ENCODE data around the gene APBB2. TPM values are rescaled to one million over a fixed set of nuclear protein-coding genes. Genes with fewer than 3 reads are reported as not detected.

The APBB2 gene
- total RNA-seq, 1 experiment from 2014 or later: 17.7 TPM

DNA sequence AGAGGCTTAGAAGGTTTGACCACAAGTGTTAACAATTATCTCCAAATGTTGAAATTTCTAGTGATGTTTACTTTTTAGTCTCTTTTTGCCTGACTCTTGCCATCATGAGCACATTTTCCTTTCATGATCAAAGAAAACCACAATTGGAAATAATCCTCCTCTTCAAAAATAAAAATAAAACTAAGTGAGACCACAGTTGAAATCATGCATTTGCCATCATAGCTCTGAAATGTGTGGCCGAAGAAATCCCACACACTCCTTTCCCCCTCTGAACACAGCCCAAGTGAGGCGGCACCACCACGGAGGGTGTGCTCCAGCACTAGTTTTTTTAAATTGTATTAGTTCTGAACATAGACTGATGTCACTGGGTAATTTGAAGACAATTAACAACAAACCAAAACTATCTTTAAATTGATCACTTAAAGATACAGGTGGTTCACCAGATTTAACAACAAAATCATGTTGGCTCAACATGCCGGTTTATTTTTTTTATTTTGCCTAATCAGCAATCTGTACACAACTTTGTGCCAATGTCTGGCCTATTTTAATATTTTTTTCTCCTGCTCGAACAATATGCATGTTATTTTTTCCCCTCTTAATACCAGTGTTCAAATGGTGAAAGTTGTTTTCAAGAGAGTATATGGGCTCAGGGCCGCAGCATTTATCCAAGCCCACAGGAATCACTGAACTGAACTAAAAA lies 17.6 kb downstream of the APBB2 start:
- TF ChIP-seq, protein P1, sequence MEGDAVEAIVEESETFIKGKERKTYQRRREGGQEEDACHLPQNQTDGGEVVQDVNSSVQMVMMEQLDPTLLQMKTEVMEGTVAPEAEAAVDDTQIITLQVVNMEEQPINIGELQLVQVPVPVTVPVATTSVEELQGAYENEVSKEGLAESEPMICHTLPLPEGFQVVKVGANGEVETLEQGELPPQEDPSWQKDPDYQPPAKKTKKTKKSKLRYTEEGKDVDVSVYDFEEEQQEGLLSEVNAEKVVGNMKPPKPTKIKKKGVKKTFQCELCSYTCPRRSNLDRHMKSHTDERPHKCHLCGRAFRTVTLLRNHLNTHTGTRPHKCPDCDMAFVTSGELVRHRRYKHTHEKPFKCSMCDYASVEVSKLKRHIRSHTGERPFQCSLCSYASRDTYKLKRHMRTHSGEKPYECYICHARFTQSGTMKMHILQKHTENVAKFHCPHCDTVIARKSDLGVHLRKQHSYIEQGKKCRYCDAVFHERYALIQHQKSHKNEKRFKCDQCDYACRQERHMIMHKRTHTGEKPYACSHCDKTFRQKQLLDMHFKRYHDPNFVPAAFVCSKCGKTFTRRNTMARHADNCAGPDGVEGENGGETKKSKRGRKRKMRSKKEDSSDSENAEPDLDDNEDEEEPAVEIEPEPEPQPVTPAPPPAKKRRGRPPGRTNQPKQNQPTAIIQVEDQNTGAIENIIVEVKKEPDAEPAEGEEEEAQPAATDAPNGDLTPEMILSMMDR (IDR thresholded peaks at IDR 0.05; ENCODE audit: unreplicated experiment): no peak
- H3K27me3 Mint-ChIP-seq (ENCODE audit: unreplicated experiment): no peaks in the 10 kb centered on the region
- no peaks in the 10 kb centered on the region for H3K4me1 Mint-ChIP-seq (ENCODE audit: low read depth, unreplicated experiment)
- H3K27ac Mint-ChIP-seq (ENCODE audit: unreplicated experiment): no peak overlapping the region
- DNase-seq: no peak
- CTCF ChIA-PET: no interaction called here
- intact Hi-C loops (cut with micrococcal nuclease; ENCODE audit: unreplicated experiment): no loop called here
- BruUV-seq (replicated peaks): no TSS peak
- H3K4me3 Mint-ChIP-seq (ENCODE audit: low read depth, unreplicated experiment): no peak overlapping the region
- no peaks in the 10 kb centered on the region for H3K9me3 Mint-ChIP-seq (ENCODE audit: low read depth, unreplicated experiment)
- H3K36me3 Mint-ChIP-seq (ENCODE audit: insufficient read depth, unreplicated experiment): no peaks in the 10 kb centered on the region

DNA sequence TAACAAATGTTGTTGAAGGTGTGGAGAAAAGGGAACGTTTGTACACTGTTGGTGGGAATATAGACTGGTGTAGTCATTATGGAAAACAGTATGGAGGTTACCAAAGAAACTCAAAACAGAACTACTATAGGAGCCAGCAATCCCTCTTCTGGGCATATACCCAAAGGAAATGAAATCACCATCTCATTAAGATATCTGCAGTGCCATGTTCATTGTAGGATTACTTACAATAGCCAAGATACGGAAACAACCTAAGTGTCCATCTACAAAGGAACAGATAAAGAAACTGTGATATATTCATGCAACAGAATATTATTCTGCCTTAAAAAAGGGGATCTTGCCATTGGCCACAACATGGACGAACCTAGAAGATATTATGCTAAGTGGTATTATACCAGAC lies 22.2 kb downstream of the APBB2 start:
- intact Hi-C loops (cut with micrococcal nuclease; ENCODE audit: unreplicated experiment): no loop called here
- no peak for DNase-seq
- Mint-ChIP-seq H3K27ac (ENCODE audit: unreplicated experiment) (no peak overlapping the region), H3K9me3 (ENCODE audit: low read depth, unreplicated experiment) (no peaks in the 10 kb centered on the region), H3K36me3 (ENCODE audit: insufficient read depth, unreplicated experiment) (no peaks in the 10 kb centered on the region), H3K4me3 (ENCODE audit: low read depth, unreplicated experiment) (no peak overlapping the region), H3K4me1 (ENCODE audit: low read depth, unreplicated experiment) (no peaks in the 10 kb centered on the region), H3K27me3 (ENCODE audit: unreplicated experiment) (no peaks in the 10 kb centered on the region)
- CTCF ChIA-PET: no interaction called here
- no TSS peak for BruUV-seq (replicated peaks)
- TF ChIP-seq, protein P1 (IDR thresholded peaks at IDR 0.05; ENCODE audit: unreplicated experiment): no peak

DNA sequence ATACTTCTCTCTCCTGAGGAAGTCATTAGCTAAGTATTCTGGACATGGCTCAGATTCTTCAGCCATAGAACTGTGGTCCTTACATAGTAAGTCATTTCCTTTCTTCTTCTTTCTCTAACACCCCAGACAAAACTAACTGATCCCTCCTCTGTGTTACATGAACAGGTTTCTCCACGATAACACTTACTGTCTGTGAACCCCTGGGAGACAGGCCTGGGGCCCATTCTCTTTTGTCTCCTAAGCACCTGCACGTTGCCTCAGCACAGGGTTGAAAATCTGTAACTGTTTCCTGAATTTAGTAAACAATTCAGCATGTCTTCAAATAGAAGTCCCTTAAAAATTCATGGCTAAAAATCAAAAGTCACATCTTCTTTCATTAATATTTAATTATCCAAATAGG lies 24.7 kb downstream of the APBB2 start:
- Mint-ChIP-seq H3K9me3 (ENCODE audit: low read depth, unreplicated experiment) (no peaks in the 10 kb centered on the region), H3K4me1 (ENCODE audit: low read depth, unreplicated experiment) (peaks cover 16% of the 10 kb centered on the region), H3K27ac (ENCODE audit: unreplicated experiment) (no peak overlapping the region), H3K4me3 (ENCODE audit: low read depth, unreplicated experiment) (no peak overlapping the region), H3K36me3 (ENCODE audit: insufficient read depth, unreplicated experiment) (no peaks in the 10 kb centered on the region), H3K27me3 (ENCODE audit: unreplicated experiment) (no peaks in the 10 kb centered on the region)
- CTCF ChIA-PET: no interaction called here
- intact Hi-C loops (cut with micrococcal nuclease; ENCODE audit: unreplicated experiment): no loop called here
- no TSS peak for BruUV-seq (replicated peaks)
- DNase-seq: no peak
- TF ChIP-seq, protein P1 (IDR thresholded peaks at IDR 0.05; ENCODE audit: unreplicated experiment): no peak

DNA sequence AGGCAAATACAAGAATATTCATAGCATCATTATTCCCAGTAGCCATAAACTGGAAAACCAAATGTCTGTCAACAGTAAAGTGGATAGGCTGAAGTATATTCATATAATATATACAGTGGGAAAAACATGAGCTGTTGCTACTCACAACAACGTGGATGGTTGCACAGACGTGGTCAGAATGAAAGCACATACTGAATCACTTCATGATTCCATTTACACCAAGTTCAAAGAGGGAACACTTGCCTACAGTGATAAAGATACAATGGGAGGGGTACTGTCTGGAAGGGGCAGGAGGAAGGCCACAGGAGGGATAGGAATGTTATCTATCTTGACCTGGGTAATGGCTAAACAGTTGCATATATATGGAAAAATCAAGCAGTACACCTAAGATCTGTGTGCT lies 25.3 kb downstream of the APBB2 start:
- peaks cover 21% of the 10 kb centered on the region for H3K4me1 Mint-ChIP-seq (ENCODE audit: low read depth, unreplicated experiment)
- H3K27me3 Mint-ChIP-seq (ENCODE audit: unreplicated experiment): no peaks in the 10 kb centered on the region
- intact Hi-C loops (cut with micrococcal nuclease; ENCODE audit: unreplicated experiment): no loop called here
- CTCF ChIA-PET: no interaction called here
- H3K4me3 Mint-ChIP-seq (ENCODE audit: low read depth, unreplicated experiment): no peak overlapping the region
- no peaks in the 10 kb centered on the region for H3K9me3 Mint-ChIP-seq (ENCODE audit: low read depth, unreplicated experiment)
- TF ChIP-seq, protein P1 (IDR thresholded peaks at IDR 0.05; ENCODE audit: unreplicated experiment): no peak
- DNase-seq: no peak
- no TSS peak for BruUV-seq (replicated peaks)
- H3K27ac Mint-ChIP-seq (ENCODE audit: unreplicated experiment): no peak overlapping the region
- no peaks in the 10 kb centered on the region for H3K36me3 Mint-ChIP-seq (ENCODE audit: insufficient read depth, unreplicated experiment)
